DOHH2 (cell line): ENCODE measurements around the gene RFPL4A.

Source experiments
- H3F3A ChIP-seq: fragments of 200-600 bp; sonication (generic), shearing (Covaris generic); 2 replicates; pipeline ENCODE4 v1.6.0; 2016; ENCODE audit warnings: antibody characterized with exemption, mild to moderate bottlenecking; ENCODE audit not compliant: control insufficient read depth, insufficient read depth
- H3K27ac ChIP-seq: fragments of 200-600 bp; sonication (generic); 2 replicates; pipeline ENCODE4 v1.5.1; 2014; ENCODE audit warnings: low read depth, mild to moderate bottlenecking, low read length, moderate library complexity
- H3K27me3 ChIP-seq: fragments of 200-600 bp; sonication (generic); 2 replicates; pipeline ENCODE4 v1.6.1; 2014; ENCODE audit warnings: mild to moderate bottlenecking, low read length, mixed read lengths; ENCODE audit not compliant: control insufficient read depth
- H3K36me3 ChIP-seq: fragments of 200-600 bp; sonication (generic); 2 replicates; pipeline ENCODE4 v1.6.1; 2014; ENCODE audit warnings: mild to moderate bottlenecking, low read length, moderate library complexity, mixed read lengths; ENCODE audit not compliant: control insufficient read depth
- H3K4me1 ChIP-seq: fragments of 200-600 bp; sonication (generic); 2 replicates; pipeline ENCODE4 v1.6.1; 2014; ENCODE audit warnings: mild to moderate bottlenecking, low read length, mixed read lengths; ENCODE audit not compliant: control insufficient read depth
- H3K4me2 ChIP-seq: fragments of 200-600 bp; sonication (generic); 2 replicates; pipeline ENCODE4 v1.6.0; 2014; ENCODE audit warnings: mild to moderate bottlenecking, low read length, moderate library complexity
- H3K4me3 ChIP-seq: fragments of 200-600 bp; sonication (generic); 2 replicates; pipeline ENCODE4 v1.5.1; 2014; ENCODE audit warnings: mild to moderate bottlenecking, low read length, mixed read lengths
- H3K79me2 ChIP-seq: fragments of 200-600 bp; sonication (generic); 2 replicates; pipeline ENCODE4 v1.6.1; 2014; ENCODE audit warnings: mild to moderate bottlenecking, low read length, mixed read lengths; ENCODE audit not compliant: control insufficient read depth
- H3K9me2 ChIP-seq: fragments of 200-600 bp; sonication (generic); replicated peaks from 2 replicates; pipeline ENCODE4 v1.6.1; 2014; ENCODE audit warnings: mild to moderate bottlenecking, low read length, mixed read lengths; ENCODE audit not compliant: control insufficient read depth
- H3K9me3 ChIP-seq: fragments of 200-600 bp; sonication (generic); 2 replicates; pipeline ENCODE4 v1.6.1; 2014; ENCODE audit warnings: antibody characterized with exemption, low read length, mixed read lengths; ENCODE audit not compliant: control insufficient read depth, insufficient read depth
- H4K20me1 ChIP-seq: fragments of 200-600 bp; sonication (generic); 2 replicates; pipeline ENCODE4 v1.6.0; 2014; ENCODE audit warnings: low read depth, mild to moderate bottlenecking, antibody characterized with exemption, low read length, moderate library complexity; ENCODE audit not compliant: control insufficient read depth, insufficient read depth
- CTCF ChIP-seq: fragments of 200-600 bp; sonication (generic); IDR thresholded peaks from one replicate; pipeline ENCODE4 v1.5.1; 2014; ENCODE audit warnings: antibody characterized with exemption, mild to moderate bottlenecking, low read depth, low read length; ENCODE audit not compliant: poor library complexity, severe bottlenecking
- EZH2phosphoT487 ChIP-seq: fragments of 200-600 bp; sonication (generic); IDR thresholded peaks from 2 replicates; pipeline ENCODE4 v1.6.1; 2017; ENCODE audit warnings: borderline replicate concordance, mild to moderate bottlenecking, antibody characterized with exemption, low read length, moderate library complexity, mixed read lengths

The RFPL4A gene

DNA sequence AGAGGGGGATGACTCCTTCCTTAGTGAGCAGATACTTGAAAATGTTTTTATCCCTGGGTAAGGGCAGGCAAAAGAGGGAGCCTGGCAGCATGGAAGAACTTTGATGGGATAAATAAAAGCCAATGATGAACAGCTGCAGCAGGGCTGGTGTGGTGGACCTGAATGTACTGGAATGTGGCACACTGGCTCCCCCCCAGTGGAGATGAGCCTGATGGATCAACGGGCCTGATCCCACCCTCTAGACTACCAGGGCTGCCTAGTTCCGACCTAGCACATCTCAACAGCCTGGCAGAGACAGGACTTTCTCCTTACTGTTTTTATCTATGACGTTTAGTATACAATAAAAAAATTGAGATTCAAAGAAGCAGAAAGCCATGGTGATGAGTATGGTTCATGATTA, 52.4 kb downstream of the RFPL4A start:
- Histone ChIP-seq H3K79me2 (no peaks in the 10 kb centered on the region), H3K27ac (no peak overlapping the region), H3K9me2 (no peaks in the 10 kb centered on the region), H3K9me3 (no peaks in the 10 kb centered on the region), H3K4me3 (no peak overlapping the region), H3K36me3 (no peaks in the 10 kb centered on the region), H3K4me1 (peaks cover 6% of the 10 kb centered on the region), H3K4me2 (no peak overlapping the region), H3K27me3 (no peaks in the 10 kb centered on the region), H4K20me1 (no peaks in the 10 kb centered on the region), H3F3A (no peaks in the 10 kb centered on the region)
- TF ChIP-seq CTCF (no peak), EZH2phosphoT487 (no peak)

- no peak for TF ChIP-seq EZH2phosphoT487
- TF ChIP-seq CTCF, result no peak
- H3K27ac ChIP-seq, result no peak overlapping the region
These were observed 53.6 kb downstream of the RFPL4A start for GRCh38 chr19:55812449-55812848.

More at GRCh38 chr19:55812449-55812848, 53.6 kb downstream of the RFPL4A start:
- no peaks in the 10 kb centered on the region for H3K27me3 ChIP-seq
- no peaks in the 10 kb centered on the region for H4K20me1 ChIP-seq
- no peak overlapping the region for H3K4me2 ChIP-seq
- no peaks in the 10 kb centered on the region for H3K36me3 ChIP-seq
- no peaks in the 10 kb centered on the region for H3F3A ChIP-seq
- H3K4me1 ChIP-seq, result peaks cover 6% of the 10 kb centered on the region
- H3K9me3 ChIP-seq, result no peaks in the 10 kb centered on the region
- no peaks in the 10 kb centered on the region for H3K79me2 ChIP-seq
- H3K9me2 ChIP-seq, result no peaks in the 10 kb centered on the region
- H3K4me3 ChIP-seq, result no peak overlapping the region
